Ishikawa (cell line): ENCODE results near the gene MTMR11.

Experiments used
- CEBPB ChIP-seq: IDR thresholded peaks from 2 replicates; pipeline ENCODE4 v1.6.1; 2012
- EGR1 ChIP-seq: IDR thresholded peaks from 2 replicates; pipeline ENCODE4 v1.6.1; 2012
- EP300 ChIP-seq: IDR thresholded peaks from 2 replicates; pipeline ENCODE4 v1.6.1; 2012; ENCODE audit warnings: borderline replicate concordance
- FOXM1 ChIP-seq: IDR thresholded peaks from 2 replicates; pipeline ENCODE4 v1.6.1; 2012; ENCODE audit warnings: low read depth, borderline replicate concordance
- MAX ChIP-seq: IDR thresholded peaks from 2 replicates; pipeline ENCODE4 v1.6.1; 2012
- NFIC ChIP-seq: IDR thresholded peaks from 2 replicates; pipeline ENCODE4 v1.6.1; 2012
- RAD21 ChIP-seq: IDR thresholded peaks from 2 replicates; pipeline ENCODE4 v1.6.1; 2012; ENCODE audit warnings: low read depth
- REST ChIP-seq: IDR thresholded peaks from 2 replicates; pipeline ENCODE4 v1.6.1; 2012; ENCODE audit warnings: low read depth, mild to moderate bottlenecking
- TAF1 ChIP-seq: IDR thresholded peaks from 2 replicates; pipeline ENCODE4 v1.6.1; 2012; ENCODE audit warnings: low read depth, mild to moderate bottlenecking
- TEAD4 ChIP-seq: IDR thresholded peaks from 2 replicates; pipeline ENCODE4 v1.6.1; 2012
- USF1 ChIP-seq: IDR thresholded peaks from 2 replicates; pipeline ENCODE4 v1.6.1; 2012
- YY1 ChIP-seq: IDR thresholded peaks from 2 replicates; pipeline ENCODE4 v1.6.1; 2012; ENCODE audit warnings: low read depth
- ZBTB7A ChIP-seq: IDR thresholded peaks from 2 replicates; pipeline ENCODE4 v1.6.1; 2012; ENCODE audit warnings: low read depth

- TF ChIP-seq FOXM1 (no peak), EP300 (no peak), CEBPB (no peak), REST (no peak), TAF1 (no peak), USF1 (no peak), YY1 (no peak), RAD21 (no peak), ZBTB7A (no peak), EGR1 (no peak), MAX (no peak), TEAD4 (no peak), NFIC (no peak)
Observed at GRCh38 chr1:149932474-149932873, 4.2 kb downstream of the MTMR11 start.
